BLaER1 (cell line): ENCODE results near the gene SRPX2.

Source experiments
- H3K27ac ChIP-seq: shearing (Covaris generic); formaldehyde crosslinking; 2 replicates; pipeline ENCODE4 v1.8.1; 2022
- H3K27me3 ChIP-seq: shearing (Covaris generic); formaldehyde crosslinking; 2 replicates; pipeline ENCODE4 v1.8.1; 2022
- H3K36me3 ChIP-seq: shearing (Covaris generic); formaldehyde crosslinking; 2 replicates; pipeline ENCODE4 v1.8.1; 2022
- H3K4me1 ChIP-seq: shearing (Covaris generic); formaldehyde crosslinking; 2 replicates; pipeline ENCODE4 v1.8.1; 2022
- H3K4me2 ChIP-seq: shearing (Covaris generic); formaldehyde crosslinking; 2 replicates; pipeline ENCODE4 v1.8.1; 2022
- H3K4me3 ChIP-seq: shearing (Covaris generic); formaldehyde crosslinking; 2 replicates; pipeline ENCODE4 v1.8.1; 2022
- H3K9ac ChIP-seq: shearing (Covaris generic); formaldehyde crosslinking; 2 replicates; pipeline ENCODE4 v1.8.1; 2022
- H3K9me3 ChIP-seq: shearing (Covaris generic); formaldehyde crosslinking; 2 replicates; pipeline ENCODE4 v1.8.1; 2022
- H4K20me1 ChIP-seq: shearing (Covaris generic); formaldehyde crosslinking; 2 replicates; pipeline ENCODE4 v1.8.1; 2022
- Cebpa-rat ChIP-seq: shearing (Covaris generic); IDR thresholded peaks from 2 replicates; pipeline ENCODE4 v1.8.1; 2022

Gene SRPX2

DNA sequence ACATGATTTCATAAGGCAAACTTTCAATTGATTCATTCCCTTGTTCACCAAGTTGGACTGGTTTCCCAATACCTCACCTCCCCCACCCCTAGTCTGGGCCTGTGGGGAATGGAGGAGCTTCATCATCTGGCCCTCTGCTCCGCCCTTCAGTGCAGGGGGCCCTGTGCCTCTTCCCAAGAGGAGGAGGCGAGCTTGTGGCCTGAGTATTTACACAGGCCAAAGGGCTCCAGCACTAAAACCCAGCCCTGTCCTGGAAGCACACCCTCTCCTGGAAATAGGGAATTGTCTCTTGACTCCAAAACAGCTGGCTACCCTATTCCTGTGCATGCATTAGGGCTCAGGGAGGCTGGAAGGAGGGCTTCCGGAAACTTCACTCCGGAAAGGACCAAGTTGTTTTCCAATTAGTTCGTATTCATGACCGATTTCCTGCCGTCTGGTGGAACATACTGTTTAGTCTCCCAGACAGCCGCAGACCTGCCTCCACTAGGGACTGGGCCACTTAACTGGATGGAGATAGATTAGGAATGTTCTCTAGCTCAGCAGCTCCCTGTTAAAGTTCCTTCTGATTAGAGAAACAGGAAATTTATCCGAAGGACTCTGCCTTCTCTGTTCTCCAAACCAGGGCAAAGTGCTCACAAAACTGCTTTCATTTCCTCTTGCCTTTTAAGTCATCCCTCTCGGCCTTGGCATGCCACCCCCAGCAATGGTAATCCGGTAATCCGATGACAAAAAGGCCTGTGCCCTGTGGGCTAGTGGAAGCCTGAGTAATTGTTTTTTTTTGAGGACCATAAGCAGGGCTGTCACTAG is 5.8 kb downstream of the SRPX2 start:
- Histone ChIP-seq H3K4me3 (no peak overlapping the region), H3K27ac (no peak overlapping the region), H3K9me3 (no peaks in the 10 kb centered on the region)

DNA sequence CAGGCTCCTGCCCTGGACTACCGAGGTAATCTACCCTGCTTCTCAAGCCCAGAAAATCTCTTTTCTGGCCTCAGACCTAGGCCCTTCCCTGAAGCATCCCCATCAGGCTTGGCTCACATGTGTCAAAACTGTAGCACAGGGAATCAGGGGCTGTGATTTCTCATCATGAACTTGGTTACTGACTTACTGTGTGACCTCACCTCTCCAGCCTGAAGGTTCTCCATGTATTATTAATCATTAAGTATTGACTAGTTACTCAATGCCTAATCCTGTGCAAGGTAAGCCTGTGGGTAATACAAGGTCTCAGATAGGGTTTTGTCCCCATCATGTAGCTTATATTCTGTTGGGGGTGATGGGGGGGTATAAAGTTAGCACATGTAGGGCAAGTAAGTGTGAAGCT is 6.8 kb downstream of the SRPX2 start:
- no peaks in the 10 kb centered on the region for H3K27me3 ChIP-seq
- H3K9ac ChIP-seq: no peak overlapping the region
- no peak overlapping the region for H3K27ac ChIP-seq
- no peak overlapping the region for H3K4me3 ChIP-seq
- no peaks in the 10 kb centered on the region for H3K9me3 ChIP-seq
- H3K4me2 ChIP-seq: no peak overlapping the region
- TF ChIP-seq Cebpa-rat: no peak
- no peaks in the 10 kb centered on the region for H4K20me1 ChIP-seq
- H3K4me1 ChIP-seq: peaks cover 34% of the 10 kb centered on the region
- H3K36me3 ChIP-seq: no peaks in the 10 kb centered on the region

More for the DNA sequence above, 5.8 kb downstream of the SRPX2 start:
- TF ChIP-seq Cebpa-rat: no peak
- Histone ChIP-seq H3K9ac (no peak overlapping the region), H3K4me2 (peak overlapping the region; percentile 31; the same call in 1 of the 2 replicates), H4K20me1 (no peaks in the 10 kb centered on the region), H3K4me1 (peaks cover 40% of the 10 kb centered on the region), H3K36me3 (no peaks in the 10 kb centered on the region), H3K27me3 (no peaks in the 10 kb centered on the region)

- no peak overlapping the region for H3K4me2 ChIP-seq
- H3K36me3 ChIP-seq: no peaks in the 10 kb centered on the region
- no peaks in the 10 kb centered on the region for H3K27me3 ChIP-seq
- no peak for TF ChIP-seq Cebpa-rat
- H4K20me1 ChIP-seq: no peaks in the 10 kb centered on the region
- no peak overlapping the region for H3K27ac ChIP-seq
- no peak overlapping the region for H3K4me3 ChIP-seq
- peaks cover 23% of the 10 kb centered on the region for H3K4me1 ChIP-seq
- no peaks in the 10 kb centered on the region for H3K9me3 ChIP-seq
- no peak overlapping the region for H3K9ac ChIP-seq
Measured at GRCh38 chrX:100652266-100652665, 8.3 kb downstream of the SRPX2 start.

- Histone ChIP-seq H3K9ac (no peak overlapping the region), H3K4me2 (no peak overlapping the region), H3K27me3 (no peaks in the 10 kb centered on the region), H3K36me3 (no peaks in the 10 kb centered on the region), H3K4me1 (peaks cover 23% of the 10 kb centered on the region), H3K4me3 (no peak overlapping the region), H3K9me3 (no peaks in the 10 kb centered on the region), H3K27ac (no peak overlapping the region), H4K20me1 (no peaks in the 10 kb centered on the region)
- TF ChIP-seq Cebpa-rat: no peak
Measured at GRCh38 chrX:100654261-100654660, 10.3 kb downstream of the SRPX2 start.

DNA sequence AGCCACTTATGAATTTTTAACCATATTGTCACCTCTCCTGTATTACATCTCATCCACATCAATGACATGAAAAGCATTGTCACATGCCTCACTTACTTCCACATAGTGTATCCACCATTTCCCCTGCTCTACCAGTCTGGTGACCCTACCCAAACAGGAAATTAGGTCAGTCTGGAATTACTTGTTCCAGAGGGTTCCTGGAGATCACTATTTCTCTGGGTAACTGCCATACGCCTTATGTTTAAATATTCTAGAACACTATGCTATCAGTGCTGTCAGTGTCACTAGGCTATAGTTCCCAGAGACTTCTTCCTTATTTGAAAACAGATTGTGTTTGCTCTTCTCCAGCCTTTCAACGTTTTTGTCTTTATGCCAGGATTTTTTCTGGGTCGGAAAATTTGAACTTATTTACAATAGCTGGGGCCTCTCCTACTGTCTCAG is 15.0 kb downstream of the SRPX2 start:
- no peak overlapping the region for H3K9ac ChIP-seq
- TF ChIP-seq Cebpa-rat: no peak
- no peak overlapping the region for H3K4me3 ChIP-seq
- H3K4me2 ChIP-seq: peak overlapping the region; percentile 54
- H3K9me3 ChIP-seq: no peaks in the 10 kb centered on the region
- H3K36me3 ChIP-seq: no peaks in the 10 kb centered on the region
- H4K20me1 ChIP-seq: no peaks in the 10 kb centered on the region
- H3K27me3 ChIP-seq: no peaks in the 10 kb centered on the region
- H3K4me1 ChIP-seq: peaks cover 28% of the 10 kb centered on the region
- no peak overlapping the region for H3K27ac ChIP-seq

GRCh38 chrX:100659431-100660137 is 15.6 kb downstream of the SRPX2 start:
- H3K36me3 ChIP-seq: no peaks in the 10 kb centered on the region
- no peaks in the 10 kb centered on the region for H3K9me3 ChIP-seq
- peak overlapping the region; percentile 54 for H3K4me2 ChIP-seq
- no peak overlapping the region for H3K9ac ChIP-seq
- H3K27ac ChIP-seq: no peak overlapping the region
- H3K4me3 ChIP-seq: no peak overlapping the region
- no peaks in the 10 kb centered on the region for H4K20me1 ChIP-seq
- H3K4me1 ChIP-seq: peaks cover 28% of the 10 kb centered on the region
- no peaks in the 10 kb centered on the region for H3K27me3 ChIP-seq
- TF ChIP-seq Cebpa-rat: no peak

- H4K20me1 ChIP-seq: no peaks in the 10 kb centered on the region
- no peak overlapping the region for H3K27ac ChIP-seq
- H3K4me2 ChIP-seq: no peak overlapping the region
- TF ChIP-seq Cebpa-rat: no peak
- peaks cover 28% of the 10 kb centered on the region for H3K4me1 ChIP-seq
- H3K9me3 ChIP-seq: no peaks in the 10 kb centered on the region
- H3K4me3 ChIP-seq: no peak overlapping the region
- H3K27me3 ChIP-seq: no peaks in the 10 kb centered on the region
- no peaks in the 10 kb centered on the region for H3K36me3 ChIP-seq
- no peak overlapping the region for H3K9ac ChIP-seq
Measured at GRCh38 chrX:100662170-100662569, 18.2 kb downstream of the SRPX2 start.

DNA sequence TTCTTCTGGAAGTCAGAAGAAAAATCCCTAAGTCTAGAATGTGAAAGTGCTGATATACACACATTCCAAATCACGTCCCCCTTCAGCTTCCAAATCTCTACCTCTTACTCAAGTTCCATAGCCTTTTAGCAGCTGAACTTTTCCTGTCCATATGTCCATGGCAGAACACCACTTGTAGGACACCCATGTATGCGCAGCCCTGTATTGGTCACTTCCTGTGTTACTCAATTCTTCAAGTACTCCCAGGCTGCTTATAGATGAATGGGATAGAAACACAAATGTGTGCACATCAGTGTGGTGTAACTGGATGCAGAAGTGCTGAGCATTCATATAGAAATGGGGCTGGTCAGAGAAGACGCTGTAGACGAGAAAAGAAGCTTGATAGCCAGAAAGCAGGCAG is 18.8 kb downstream of the SRPX2 start:
- Histone ChIP-seq H4K20me1 (no peaks in the 10 kb centered on the region), H3K4me1 (peaks cover 25% of the 10 kb centered on the region), H3K27me3 (no peaks in the 10 kb centered on the region), H3K4me2 (no peak overlapping the region), H3K9ac (no peak overlapping the region), H3K36me3 (no peaks in the 10 kb centered on the region), H3K9me3 (no peaks in the 10 kb centered on the region), H3K4me3 (no peak overlapping the region), H3K27ac (no peak overlapping the region)
- TF ChIP-seq Cebpa-rat: no peak

- H3K27ac ChIP-seq: no peak overlapping the region
- no peaks in the 10 kb centered on the region for H3K9me3 ChIP-seq
- peaks cover 17% of the 10 kb centered on the region for H3K4me1 ChIP-seq
- H3K4me2 ChIP-seq: no peak overlapping the region
- H3K4me3 ChIP-seq: no peak overlapping the region
- no peak overlapping the region for H3K9ac ChIP-seq
- H3K36me3 ChIP-seq: no peaks in the 10 kb centered on the region
- no peaks in the 10 kb centered on the region for H3K27me3 ChIP-seq
- H4K20me1 ChIP-seq: no peaks in the 10 kb centered on the region
- no peak for TF ChIP-seq Cebpa-rat
Measured at GRCh38 chrX:100663642-100664041, 19.6 kb downstream of the SRPX2 start.

DNA sequence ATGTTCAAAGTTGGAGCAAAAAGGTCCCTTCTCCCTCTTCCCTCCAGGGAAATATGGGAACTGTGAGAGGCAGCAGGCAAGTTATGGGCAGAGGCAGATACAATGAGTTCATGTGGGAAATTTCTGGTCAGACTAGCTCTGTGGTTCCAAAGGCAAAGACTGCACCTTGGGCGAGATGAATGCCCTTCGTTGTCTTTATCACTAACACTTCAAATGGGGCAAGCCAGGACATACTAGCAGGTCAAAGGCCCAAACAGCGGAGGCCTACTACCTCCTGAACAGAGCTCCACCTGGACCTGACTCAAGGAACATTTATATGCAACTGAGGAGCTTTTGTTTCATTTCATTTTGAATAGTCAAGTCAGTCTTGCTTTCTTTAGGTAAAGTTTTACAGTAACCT is 29.0 kb downstream of the SRPX2 start:
- H3K9ac ChIP-seq: no peak overlapping the region
- no peak overlapping the region for H3K4me3 ChIP-seq
- H3K36me3 ChIP-seq: no peaks in the 10 kb centered on the region
- peaks cover 26% of the 10 kb centered on the region for H3K4me1 ChIP-seq
- no peak overlapping the region for H3K4me2 ChIP-seq
- no peaks in the 10 kb centered on the region for H3K27me3 ChIP-seq
- no peaks in the 10 kb centered on the region for H3K9me3 ChIP-seq
- H3K27ac ChIP-seq: no peak overlapping the region
- H4K20me1 ChIP-seq: no peaks in the 10 kb centered on the region
- no peak for TF ChIP-seq Cebpa-rat
